Endothelial cell (in vitro differentiated cells): ENCODE data around the gene DAND5. TPM values are rescaled to one million over a fixed set of nuclear protein-coding genes. Genes with fewer than 3 reads are reported as not detected.
A peak's percentile ranks its signal among the peaks of the same experiment; 100 is the strongest.

Source experiments
- DNase-seq: peaks from one replicate; pipeline ENCODE4 v3.0.0; 2021; ENCODE audit warnings: low spot score
- H3K27ac Mint-ChIP-seq: one replicate; pipeline ENCODE4 v1.8.0; 2021; ENCODE audit warnings: mixed read lengths, inconsistent platforms; ENCODE audit not compliant: unreplicated experiment
- H3K27me3 Mint-ChIP-seq: one replicate; pipeline ENCODE4 v1.8.0; 2021; ENCODE audit warnings: mild to moderate bottlenecking, moderate library complexity, mixed read lengths, inconsistent platforms; ENCODE audit not compliant: unreplicated experiment
- H3K36me3 Mint-ChIP-seq: one replicate; pipeline ENCODE4 v1.8.0; 2021; ENCODE audit warnings: mild to moderate bottlenecking, low read depth, mixed read lengths, inconsistent platforms; ENCODE audit not compliant: unreplicated experiment
- H3K4me1 Mint-ChIP-seq: one replicate; pipeline ENCODE4 v1.8.0; 2021; ENCODE audit warnings: mild to moderate bottlenecking, mixed read lengths, inconsistent platforms; ENCODE audit not compliant: unreplicated experiment
- H3K4me3 Mint-ChIP-seq: one replicate; pipeline ENCODE4 v1.8.0; 2021; ENCODE audit warnings: mild to moderate bottlenecking, mixed read lengths, inconsistent platforms; ENCODE audit not compliant: unreplicated experiment
- H3K9me3 Mint-ChIP-seq: one replicate; pipeline ENCODE4 v1.8.0; 2021; ENCODE audit warnings: mixed read lengths, inconsistent platforms; ENCODE audit not compliant: unreplicated experiment
- total RNA-seq: library from RNA; stranded (reverse); fragmentation: NEBNext Ultra II Directional; extraction: Animal tissue kit (Norgen Biotek cat#: 25700); gene quantifications from one replicate; pipeline ENCODE4 v1.2.1, GENCODE V29; 2021; ENCODE audit not compliant: unreplicated experiment
- TF ChIP-seq, protein P1 (sequence below): fragments of 200-600 bp; sonication (generic); IDR thresholded peaks from one replicate; pipeline ENCODE4 v1.5.0; 2021; ENCODE audit warnings: antibody characterized with exemption; ENCODE audit not compliant: unreplicated experiment

The DAND5 gene
- total RNA-seq, 1 donor from 2014 or later, result 0.69 TPM

DNA sequence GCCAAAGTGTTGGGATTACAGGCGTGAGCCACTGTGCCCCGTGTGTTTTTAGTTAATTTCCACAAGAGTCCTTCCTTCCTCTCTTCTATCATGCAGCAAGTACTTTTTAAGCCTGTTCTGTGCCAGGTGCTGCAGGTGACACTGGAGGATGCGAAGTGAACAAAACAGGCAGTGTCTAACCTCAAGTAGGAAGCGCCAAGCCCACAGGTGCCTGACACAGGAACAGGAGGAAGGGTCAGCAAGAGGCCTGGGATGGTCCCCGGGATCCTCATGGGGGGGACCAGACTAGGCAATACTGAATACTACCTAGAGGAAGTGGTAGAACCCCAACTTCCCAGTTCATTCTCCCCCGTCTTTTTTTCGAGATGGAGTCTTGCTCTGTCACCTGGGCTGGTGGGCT, 32.8 kb upstream of the DAND5 start:
- Mint-ChIP-seq H3K27ac (peak overlapping the region; percentile 57), H3K27me3 (peaks cover 11% of the 10 kb centered on the region), H3K4me3 (peak overlapping the region; percentile 67), H3K9me3 (no peaks in the 10 kb centered on the region), H3K4me1 (peaks cover 40% of the 10 kb centered on the region), H3K36me3 (peaks cover 23% of the 10 kb centered on the region)
- TF ChIP-seq, protein P1, sequence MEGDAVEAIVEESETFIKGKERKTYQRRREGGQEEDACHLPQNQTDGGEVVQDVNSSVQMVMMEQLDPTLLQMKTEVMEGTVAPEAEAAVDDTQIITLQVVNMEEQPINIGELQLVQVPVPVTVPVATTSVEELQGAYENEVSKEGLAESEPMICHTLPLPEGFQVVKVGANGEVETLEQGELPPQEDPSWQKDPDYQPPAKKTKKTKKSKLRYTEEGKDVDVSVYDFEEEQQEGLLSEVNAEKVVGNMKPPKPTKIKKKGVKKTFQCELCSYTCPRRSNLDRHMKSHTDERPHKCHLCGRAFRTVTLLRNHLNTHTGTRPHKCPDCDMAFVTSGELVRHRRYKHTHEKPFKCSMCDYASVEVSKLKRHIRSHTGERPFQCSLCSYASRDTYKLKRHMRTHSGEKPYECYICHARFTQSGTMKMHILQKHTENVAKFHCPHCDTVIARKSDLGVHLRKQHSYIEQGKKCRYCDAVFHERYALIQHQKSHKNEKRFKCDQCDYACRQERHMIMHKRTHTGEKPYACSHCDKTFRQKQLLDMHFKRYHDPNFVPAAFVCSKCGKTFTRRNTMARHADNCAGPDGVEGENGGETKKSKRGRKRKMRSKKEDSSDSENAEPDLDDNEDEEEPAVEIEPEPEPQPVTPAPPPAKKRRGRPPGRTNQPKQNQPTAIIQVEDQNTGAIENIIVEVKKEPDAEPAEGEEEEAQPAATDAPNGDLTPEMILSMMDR, result no peak
- no peak for DNase-seq

DNA sequence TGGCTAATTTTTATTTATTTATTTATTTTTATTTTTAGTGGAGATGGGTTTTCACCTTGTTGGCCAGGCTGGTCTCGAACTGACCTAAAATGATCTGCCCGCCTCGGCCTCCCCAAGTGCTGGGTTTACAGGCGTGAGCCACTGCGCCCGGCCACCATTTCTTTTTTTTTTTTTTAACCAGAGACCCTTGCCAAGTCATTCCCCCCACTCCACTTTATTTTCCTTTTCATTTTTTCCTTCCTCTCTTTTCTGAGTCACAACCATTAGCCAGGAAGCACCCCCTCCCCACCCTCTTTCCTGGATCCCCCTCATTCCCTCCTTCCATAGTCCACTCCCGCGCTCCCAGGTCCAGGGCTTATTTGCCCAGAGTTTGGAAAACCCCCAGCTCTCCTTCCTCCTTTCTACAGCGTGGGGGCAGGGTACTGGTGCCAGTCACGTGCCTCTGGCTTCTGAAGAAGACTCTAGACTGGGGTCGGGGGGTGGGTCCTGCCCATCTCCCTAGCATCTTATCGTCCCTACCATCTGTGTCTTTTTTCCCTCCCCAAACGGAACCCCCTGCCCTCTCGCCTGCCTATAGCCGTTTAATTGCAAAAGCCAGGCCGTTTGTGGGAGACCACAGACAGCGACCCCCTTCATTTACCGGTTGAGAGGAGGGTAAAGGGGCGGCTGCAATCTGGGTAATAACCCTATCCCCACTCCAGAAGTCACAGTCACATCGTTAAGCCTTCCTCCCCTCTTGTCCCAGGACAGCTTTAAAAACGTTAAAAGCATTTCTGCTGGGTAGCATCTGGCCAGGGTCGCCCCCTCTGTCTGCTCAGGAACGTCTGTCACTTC, 32.1 kb upstream of the DAND5 start:
- peak overlapping the region; percentile 100 for H3K4me3 Mint-ChIP-seq
- peaks cover 26% of the 10 kb centered on the region for H3K36me3 Mint-ChIP-seq
- TF ChIP-seq, protein P1, result no peak
- H3K4me1 Mint-ChIP-seq, result peaks cover 41% of the 10 kb centered on the region
- H3K27ac Mint-ChIP-seq, result peak overlapping the region; percentile 75
- peak; percentile 49 for DNase-seq
- peaks cover 10% of the 10 kb centered on the region for H3K27me3 Mint-ChIP-seq
- no peaks in the 10 kb centered on the region for H3K9me3 Mint-ChIP-seq

DNA sequence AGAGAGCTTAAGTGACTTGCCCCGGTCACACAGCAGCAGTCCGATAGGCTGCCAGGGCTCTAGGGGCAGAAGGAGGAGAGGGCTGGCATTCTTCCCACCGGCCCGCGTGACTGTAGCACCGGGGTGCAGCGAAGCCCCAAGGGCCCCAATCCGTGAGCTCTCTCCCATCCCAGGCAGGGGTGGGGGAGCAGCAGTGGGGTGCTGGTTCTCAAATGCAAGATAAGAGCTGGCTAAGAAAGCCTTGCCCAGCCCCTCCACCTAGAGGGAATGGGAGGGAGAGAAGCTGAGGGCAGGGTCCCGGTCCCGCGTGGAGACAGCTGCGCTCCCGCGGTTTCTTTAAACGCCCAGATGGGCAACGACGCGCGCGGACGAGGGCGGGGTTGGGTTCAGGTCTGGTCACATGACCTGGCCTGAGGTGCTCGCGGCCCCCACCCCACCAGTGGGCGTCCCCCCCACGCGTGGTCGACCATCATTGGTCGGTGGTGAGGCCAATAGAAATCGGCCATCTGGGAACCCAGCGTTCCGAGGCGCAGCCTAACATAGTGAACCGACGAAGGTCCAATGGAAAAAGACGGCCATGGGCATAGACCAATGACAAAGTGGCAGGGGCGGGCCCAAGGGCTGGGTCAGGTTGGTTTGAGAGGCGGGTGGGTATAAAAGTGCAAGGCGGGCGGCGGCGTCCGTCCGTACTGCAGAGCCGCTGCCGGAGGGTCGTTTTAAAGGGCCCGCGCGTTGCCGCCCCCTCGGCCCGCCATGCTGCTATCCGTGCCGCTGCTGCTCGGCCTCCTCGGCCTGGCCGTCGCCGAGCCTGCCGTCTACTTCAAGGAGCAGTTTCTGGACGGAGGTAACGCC, 31.2 kb upstream of the DAND5 start, which contains the start of gene CALR:
CALR (plus strand) TSS at position 683 of the 852 bp plus-strand sequence; CDS start at position 754, 71 bp downstream.
- no peaks in the 10 kb centered on the region for H3K9me3 Mint-ChIP-seq
- H3K36me3 Mint-ChIP-seq, result peaks cover 28% of the 10 kb centered on the region
- TF ChIP-seq, protein P1, result no peak
- H3K27me3 Mint-ChIP-seq, result peaks cover 6% of the 10 kb centered on the region
- peak within 1 kb of the TSS; percentile 100 for H3K4me3 Mint-ChIP-seq
- peak; percentile 97 for DNase-seq
- peaks cover 33% of the 10 kb centered on the region for H3K4me1 Mint-ChIP-seq
- peak within 1 kb of the TSS; percentile 93 for H3K27ac Mint-ChIP-seq

DNA sequence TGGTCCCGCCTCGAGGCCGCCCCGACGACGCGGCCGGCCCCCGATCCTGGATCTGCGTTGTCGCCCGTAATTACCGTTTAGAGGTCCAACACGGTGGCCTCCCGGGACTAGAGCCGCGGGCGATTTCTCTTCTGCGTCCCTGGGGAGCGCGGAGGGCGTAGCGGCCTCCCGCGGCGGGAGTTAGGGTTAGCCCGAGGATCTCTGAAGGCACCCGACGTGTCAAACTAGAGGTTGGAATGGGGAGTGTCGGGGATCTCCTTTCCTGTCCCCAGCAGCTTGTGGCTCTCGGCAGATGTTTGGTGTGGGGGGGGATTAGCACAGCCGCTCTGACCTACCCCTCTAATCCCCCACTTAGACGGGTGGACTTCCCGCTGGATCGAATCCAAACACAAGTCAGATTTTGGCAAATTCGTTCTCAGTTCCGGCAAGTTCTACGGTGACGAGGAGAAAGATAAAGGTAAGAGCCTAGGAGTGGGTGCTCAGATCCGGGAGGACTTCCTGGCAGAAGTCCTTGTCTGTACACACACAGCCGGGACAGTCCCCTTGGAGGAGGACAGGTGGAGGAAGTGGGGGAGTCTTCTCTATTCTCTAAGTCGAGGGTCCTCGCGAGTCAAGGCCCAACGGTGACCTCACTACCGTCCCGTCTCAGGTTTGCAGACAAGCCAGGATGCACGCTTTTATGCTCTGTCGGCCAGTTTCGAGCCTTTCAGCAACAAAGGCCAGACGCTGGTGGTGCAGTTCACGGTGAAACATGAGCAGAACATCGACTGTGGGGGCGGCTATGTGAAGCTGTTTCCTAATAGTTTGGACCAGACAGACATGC, 30.4 kb upstream of the DAND5 start:
- Mint-ChIP-seq H3K9me3 (no peaks in the 10 kb centered on the region), H3K36me3 (peaks cover 35% of the 10 kb centered on the region), H3K4me1 (peaks cover 36% of the 10 kb centered on the region), H3K4me3 (peak overlapping the region; percentile 100), H3K27ac (peak overlapping the region; percentile 93), H3K27me3 (peaks cover 6% of the 10 kb centered on the region)
- TF ChIP-seq, protein P1, result no peak
- DNase-seq, result no peak
